ENCODE measurements around the gene SUPT3H.
"Not testable (repeated sequence)": the region's sequence is repeated elsewhere in the genome, so short reads cannot be mapped to it uniquely, and the experiment has no call there.

Gene SUPT3H

GRCh38 chr6:44943541-44943940 lies 434.2 kb downstream of the SUPT3H start:
- no peak for DNase-seq (ENCODE audit: low read depth)

- DNase-seq (ENCODE audit: low read depth) = no peak
Observed at GRCh38 chr6:44942798-44943197, 434.9 kb downstream of the SUPT3H start.

- DNase-seq (ENCODE audit: low read depth) = no peak
Observed at GRCh38 chr6:44942201-44942600, 435.5 kb downstream of the SUPT3H start.

DNA sequence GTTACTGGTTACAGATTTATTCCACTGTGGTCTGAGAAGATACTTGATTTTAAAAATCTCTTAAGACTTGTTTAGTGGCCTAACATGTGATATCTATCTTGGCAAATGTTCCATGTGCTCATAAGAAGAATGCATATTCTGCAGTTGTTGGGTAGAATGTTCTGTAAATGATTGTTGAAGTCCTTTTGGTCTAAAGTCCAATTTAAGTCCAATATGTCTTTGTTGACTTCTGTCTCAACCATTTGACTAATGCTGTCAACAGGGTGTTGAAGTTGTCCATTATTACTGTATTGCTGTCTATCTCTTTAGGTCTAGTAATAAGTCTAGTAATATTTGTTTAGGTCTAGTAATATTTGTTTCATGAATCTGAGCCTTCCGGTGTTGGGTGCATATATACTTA lies 437.4 kb downstream of the SUPT3H start:
- DNase-seq (ENCODE audit: low read depth) = no peak

DNA sequence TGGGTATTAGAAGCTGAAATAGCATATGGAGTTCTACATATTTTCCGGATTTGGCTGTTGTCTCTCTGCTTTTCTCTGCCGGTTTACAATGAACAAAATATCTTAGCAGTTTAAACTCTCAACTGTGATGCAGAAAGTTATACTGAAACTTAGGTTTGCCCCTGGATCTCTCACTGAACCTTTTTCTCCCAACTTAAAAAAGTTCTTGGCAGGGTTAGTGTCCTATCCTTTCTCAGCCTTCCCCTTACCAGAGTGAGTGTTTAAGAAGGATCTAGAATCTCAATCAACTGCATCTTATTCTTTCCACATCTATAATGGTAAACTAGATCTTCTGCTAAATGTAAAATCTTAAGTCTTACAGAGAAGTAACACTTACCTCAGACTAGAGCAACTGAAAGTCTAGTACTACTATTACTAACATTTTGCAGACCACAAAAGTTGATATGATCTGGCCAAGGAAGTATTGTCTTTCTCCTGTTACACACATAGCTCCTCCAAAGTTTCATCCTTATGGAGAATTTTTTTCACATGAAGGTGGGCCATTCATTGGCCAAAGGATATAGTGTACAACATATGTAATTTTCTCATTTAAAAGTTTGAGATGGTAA lies 441.9 kb downstream of the SUPT3H start:
- DNase-seq (ENCODE audit: low read depth) = no peak

DNA sequence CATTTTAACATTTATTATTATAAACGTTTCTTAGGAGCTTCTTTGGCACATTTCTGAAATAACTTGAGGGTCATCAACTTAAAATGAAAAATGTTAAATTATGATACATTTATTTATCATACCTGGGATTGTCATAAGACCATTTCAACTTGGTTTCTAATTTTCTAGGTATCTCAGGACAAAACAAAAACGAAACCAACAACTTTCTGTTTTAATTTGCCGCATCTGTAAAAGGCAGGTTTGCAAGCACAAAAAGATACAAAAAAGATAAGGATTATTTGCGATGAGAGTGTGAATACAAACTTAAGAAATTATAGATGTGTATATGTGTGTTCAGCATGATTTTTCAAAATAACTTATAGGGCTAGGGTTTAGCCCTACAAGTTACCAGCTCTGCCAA lies 444.6 kb downstream of the SUPT3H start:
- DNase-seq (ENCODE audit: low read depth) = no peak

DNA sequence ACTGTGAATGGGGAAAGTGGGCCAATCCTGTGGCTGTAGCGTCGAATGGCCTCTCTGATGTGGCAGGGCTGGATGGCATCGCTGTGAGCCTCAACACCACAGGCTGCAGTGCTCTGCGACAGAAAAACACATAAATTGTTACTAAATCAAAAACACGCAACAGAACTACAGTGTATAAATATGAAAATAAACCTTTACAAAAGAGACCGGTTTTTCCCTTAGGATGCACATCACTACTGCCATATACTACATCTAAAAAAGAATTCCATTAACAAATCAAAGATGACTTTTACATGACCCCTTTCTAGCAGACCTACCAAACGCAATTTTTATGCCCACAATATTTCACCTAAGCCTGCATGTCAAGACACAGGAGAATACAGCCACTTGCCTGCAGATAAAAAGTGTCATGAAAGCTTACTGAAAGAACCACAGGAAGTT lies 445.1 kb downstream of the SUPT3H start:
- DNase-seq (ENCODE audit: low read depth) = no peak

DNA sequence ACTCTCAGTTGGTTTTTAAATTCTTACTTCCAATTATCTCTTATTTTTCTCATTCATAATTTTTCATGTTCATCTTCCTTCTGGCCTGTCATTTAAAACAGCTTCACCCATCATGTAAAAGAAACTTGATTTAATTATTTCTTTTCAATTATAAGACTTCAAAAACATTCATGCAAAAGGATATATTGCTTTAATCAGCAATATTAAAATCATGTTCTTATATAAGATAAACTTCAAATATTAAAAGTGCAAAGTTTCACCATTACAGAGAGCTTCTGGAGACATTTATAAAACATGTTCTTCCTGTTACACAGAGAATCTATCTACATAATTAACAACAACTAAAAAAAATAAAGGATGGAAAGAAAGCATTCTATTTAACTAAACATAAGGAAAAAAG lies 446.3 kb downstream of the SUPT3H start:
- DNase-seq (ENCODE audit: low read depth) = no peak

- DNase-seq (ENCODE audit: low read depth) = no peak
Observed at GRCh38 chr6:44926556-44926955, 451.2 kb downstream of the SUPT3H start.

GRCh38 chr6:44925100-44925739 lies 452.5 kb downstream of the SUPT3H start:
- DNase-seq (ENCODE audit: low read depth) = no peak

DNA sequence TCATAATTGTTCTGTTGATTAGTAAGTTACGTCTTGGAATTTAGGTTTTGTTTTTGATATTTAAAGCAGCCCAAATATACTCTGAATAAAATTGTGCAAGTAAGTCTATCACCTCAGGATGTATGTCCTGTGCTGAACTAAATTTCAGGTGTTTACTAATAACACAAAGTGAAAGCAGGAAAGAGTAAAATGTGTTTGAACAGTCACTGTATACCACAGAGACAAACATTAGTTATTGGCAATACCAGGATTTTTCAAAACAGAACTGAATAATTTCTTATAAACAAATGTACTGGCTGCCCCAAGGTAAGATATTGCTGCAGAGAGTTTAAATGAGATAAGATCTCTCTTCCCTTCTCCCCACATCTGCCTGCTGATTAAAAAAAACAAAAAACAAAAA lies 454.3 kb downstream of the SUPT3H start:
- DNase-seq (ENCODE audit: low read depth) = no peak

- no peak for DNase-seq (ENCODE audit: low read depth)
Observed at GRCh38 chr6:44921798-44922197, 455.9 kb downstream of the SUPT3H start.

DNA sequence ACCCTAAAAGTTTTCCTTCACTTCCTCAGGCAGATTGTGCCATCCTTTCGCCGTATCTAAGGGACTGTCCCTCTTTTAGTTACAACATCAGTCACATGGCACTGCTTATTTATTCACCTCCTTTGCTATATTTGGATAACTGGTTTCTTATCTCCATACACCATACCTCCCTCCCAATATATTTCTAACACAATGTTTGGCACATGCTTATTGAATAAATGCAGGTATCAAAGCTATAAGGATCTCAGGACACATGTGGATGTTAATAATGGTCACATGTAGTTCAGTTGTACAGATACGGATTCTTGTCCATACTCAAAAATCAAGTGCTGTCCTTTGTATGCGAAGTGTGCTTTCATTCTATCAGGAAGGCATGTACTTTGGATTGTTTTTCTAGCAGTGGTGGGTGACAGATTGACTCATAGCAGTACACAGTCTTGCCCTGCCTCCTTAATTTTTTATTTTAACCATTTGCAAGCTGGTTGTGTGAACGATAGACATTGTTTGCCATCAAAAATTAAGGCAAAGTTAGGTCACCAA lies 456.7 kb downstream of the SUPT3H start:
- no peak for DNase-seq (ENCODE audit: low read depth)

- DNase-seq (ENCODE audit: low read depth) = no peak
Observed at GRCh38 chr6:44918671-44919296, 458.9 kb downstream of the SUPT3H start.

- DNase-seq (ENCODE audit: low read depth) = no peak
Observed at GRCh38 chr6:44917430-44917829, 460.3 kb downstream of the SUPT3H start.

DNA sequence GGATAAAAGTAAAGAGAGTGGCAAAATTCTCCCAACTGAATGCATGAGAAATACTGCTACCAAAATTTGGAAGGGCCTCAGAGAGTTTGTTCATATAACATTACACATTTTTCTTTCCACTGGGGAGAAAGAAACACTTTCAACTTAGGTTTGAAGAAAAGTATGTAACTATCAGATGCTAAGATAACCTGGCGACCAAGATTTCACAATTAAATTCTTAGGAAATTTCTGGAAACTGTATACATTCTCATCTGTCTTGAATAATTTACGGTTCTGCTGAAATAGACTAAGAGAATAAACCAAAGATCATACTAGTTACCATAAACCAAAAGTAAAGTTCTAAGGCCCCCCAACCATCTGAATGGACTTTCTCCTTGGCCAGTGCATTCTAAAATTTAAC lies 462.6 kb downstream of the SUPT3H start:
- no peak for DNase-seq (ENCODE audit: low read depth)

- no peak for DNase-seq (ENCODE audit: low read depth)
Observed at GRCh38 chr6:44914141-44914540, 463.6 kb downstream of the SUPT3H start.

DNA sequence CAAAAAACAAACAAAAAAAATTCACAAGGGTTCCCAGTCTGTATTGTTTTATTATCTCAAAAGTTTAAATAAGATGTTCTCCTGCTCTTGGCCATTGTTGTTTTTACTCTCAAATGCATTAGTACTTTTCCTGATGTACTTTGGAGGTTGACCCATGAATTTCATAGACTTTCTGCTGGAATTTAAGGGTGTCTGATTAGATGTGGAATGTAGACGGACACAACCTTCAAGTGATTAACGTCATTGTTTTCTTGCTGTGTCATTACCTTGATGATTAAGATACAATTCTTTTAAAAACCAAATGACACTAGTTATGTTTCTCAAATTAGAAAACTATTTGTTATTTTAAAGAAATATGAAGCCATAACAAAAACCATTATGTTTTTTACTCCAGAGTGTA lies 471.0 kb downstream of the SUPT3H start:
- DNase-seq (ENCODE audit: low read depth) = no peak

- not testable (repeated sequence) for DNase-seq (ENCODE audit: low read depth)
Observed at GRCh38 chr6:44900358-44900757, 477.4 kb downstream of the SUPT3H start.

- no peak for DNase-seq (ENCODE audit: low read depth)
Observed at GRCh38 chr6:44898296-44898930, 479.3 kb downstream of the SUPT3H start.

DNA sequence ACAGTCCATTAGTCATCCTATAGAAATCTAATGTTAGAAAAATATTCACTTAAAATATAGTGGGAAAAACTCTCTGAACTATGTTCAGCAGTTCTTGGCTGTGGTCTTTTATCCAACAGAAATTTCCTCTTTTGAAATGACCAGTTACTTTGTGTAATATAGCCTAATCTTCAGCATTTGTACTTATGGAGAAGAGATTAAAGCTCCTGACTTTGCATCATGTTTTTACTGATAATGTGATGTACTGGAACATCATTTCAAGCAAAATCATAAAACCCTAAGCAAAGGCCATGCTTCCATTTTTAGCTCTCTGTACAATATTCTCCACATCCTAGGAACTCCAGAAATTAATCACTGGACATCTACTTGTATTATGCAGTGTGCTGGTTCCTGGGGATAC lies 480.4 kb downstream of the SUPT3H start:
- no peak for DNase-seq (ENCODE audit: low read depth)

DNA sequence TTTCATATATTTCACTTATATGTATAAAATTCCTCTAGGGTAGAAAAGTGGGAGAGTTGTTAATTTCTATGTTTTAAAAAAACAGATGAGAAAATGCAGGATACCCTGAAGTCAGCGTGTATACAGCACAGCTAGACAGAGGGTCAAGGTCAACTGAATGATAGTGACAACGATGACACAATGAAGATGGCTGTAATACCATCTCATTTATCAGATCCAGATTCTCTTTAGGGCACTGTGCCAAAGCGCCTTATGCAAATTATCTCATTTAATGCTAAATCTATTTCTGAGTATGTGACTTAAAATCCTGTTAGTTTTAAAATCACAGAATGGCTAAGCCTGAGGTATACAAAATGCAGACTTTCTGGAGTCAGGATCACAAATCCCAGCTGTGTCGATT lies 481.0 kb downstream of the SUPT3H start:
- DNase-seq (ENCODE audit: low read depth) = no peak

- no peak for DNase-seq (ENCODE audit: low read depth)
Observed at GRCh38 chr6:44892579-44892978, 485.2 kb downstream of the SUPT3H start.

Data from activated T-cell treated with anti-CD3 and anti-CD28 coated beads for 24 hours (primary cell).